Smooth muscle cell of the brain vasculature (primary cell): ENCODE data around the gene KCTD12.
"Not testable (repeated sequence)": the region's sequence is repeated elsewhere in the genome, so short reads cannot be mapped to it uniquely, and the experiment has no call there.

Experiments
- DNase-seq: peaks from one replicate; pipeline ENCODE4 v3.0.0-alpha.2; 2012; ENCODE audit warnings: low read depth, low spot score

Gene KCTD12

GRCh38 chr13:76886292-76887075 lies at the start of gene KCTD12:
Gene KCTD12, minus strand, starts transcription at chr13:76886405. Its CDS starts 257 bp downstream, at chr13:76886148.
- DNase-seq: peak; percentile 83

- no peak for DNase-seq
Measured at GRCh38 chr13:76934671-76935070, 48.5 kb upstream of the KCTD12 start.

- DNase-seq: no peak
Measured at GRCh38 chr13:76932076-76932475, 45.9 kb upstream of the KCTD12 start.

- no peak for DNase-seq
Measured at GRCh38 chr13:76929851-76930374, 43.7 kb upstream of the KCTD12 start.

GRCh38 chr13:76929320-76929719 lies 43.1 kb upstream of the KCTD12 start:
- no peak for DNase-seq

GRCh38 chr13:76928456-76928855 lies 42.3 kb upstream of the KCTD12 start:
- DNase-seq: no peak

GRCh38 chr13:76927955-76928354 lies 41.8 kb upstream of the KCTD12 start:
- DNase-seq: no peak

- no peak for DNase-seq
Measured at GRCh38 chr13:76925115-76925514, 38.9 kb upstream of the KCTD12 start.

- no peak for DNase-seq
Measured at GRCh38 chr13:76921516-76921915, 35.3 kb upstream of the KCTD12 start.

GRCh38 chr13:76917755-76918481 lies 31.7 kb upstream of the KCTD12 start:
- not testable (repeated sequence) for DNase-seq

GRCh38 chr13:76917095-76917494 lies 30.9 kb upstream of the KCTD12 start:
- no peak for DNase-seq

GRCh38 chr13:76913898-76914297 lies 27.7 kb upstream of the KCTD12 start:
- DNase-seq: no peak

- no peak for DNase-seq
Measured at GRCh38 chr13:76912476-76912875, 26.3 kb upstream of the KCTD12 start.

GRCh38 chr13:76904507-76904906 lies 18.3 kb upstream of the KCTD12 start:
- no peak for DNase-seq

GRCh38 chr13:76903544-76904162 lies 17.4 kb upstream of the KCTD12 start:
- DNase-seq: peak; percentile 57

- DNase-seq: not testable (repeated sequence)
Measured at GRCh38 chr13:76899066-76899465, 12.9 kb upstream of the KCTD12 start.

GRCh38 chr13:76897171-76897570 lies 11.0 kb upstream of the KCTD12 start:
- not testable (repeated sequence) for DNase-seq

- DNase-seq: no peak
Measured at GRCh38 chr13:76894401-76895110, 8.4 kb upstream of the KCTD12 start.

- no peak for DNase-seq
Measured at GRCh38 chr13:76892488-76892887, 6.3 kb upstream of the KCTD12 start.

GRCh38 chr13:76890021-76890420 lies 3.8 kb upstream of the KCTD12 start:
- no peak for DNase-seq

- no peak for DNase-seq
Measured at GRCh38 chr13:76889254-76889653, 3.0 kb upstream of the KCTD12 start.

GRCh38 chr13:76888421-76888820 lies 2.2 kb upstream of the KCTD12 start:
- no peak for DNase-seq
